AG09319 (cell line): ENCODE measurements around the gene RHBDD2.

Experiments
- DNase-seq: peaks from one replicate; pipeline ENCODE4 v3.0.0-alpha.2; 2010; ENCODE audit warnings: low read depth; ENCODE audit errors: extremely low read depth
- TF ChIP-seq, protein P1 (sequence below): IDR thresholded peaks from 2 replicates; pipeline ENCODE4 v1.5.1; 2011; ENCODE audit warnings: low read depth, mild to moderate bottlenecking, inconsistent platforms, low read length, moderate library complexity

Gene RHBDD2

DNA sequence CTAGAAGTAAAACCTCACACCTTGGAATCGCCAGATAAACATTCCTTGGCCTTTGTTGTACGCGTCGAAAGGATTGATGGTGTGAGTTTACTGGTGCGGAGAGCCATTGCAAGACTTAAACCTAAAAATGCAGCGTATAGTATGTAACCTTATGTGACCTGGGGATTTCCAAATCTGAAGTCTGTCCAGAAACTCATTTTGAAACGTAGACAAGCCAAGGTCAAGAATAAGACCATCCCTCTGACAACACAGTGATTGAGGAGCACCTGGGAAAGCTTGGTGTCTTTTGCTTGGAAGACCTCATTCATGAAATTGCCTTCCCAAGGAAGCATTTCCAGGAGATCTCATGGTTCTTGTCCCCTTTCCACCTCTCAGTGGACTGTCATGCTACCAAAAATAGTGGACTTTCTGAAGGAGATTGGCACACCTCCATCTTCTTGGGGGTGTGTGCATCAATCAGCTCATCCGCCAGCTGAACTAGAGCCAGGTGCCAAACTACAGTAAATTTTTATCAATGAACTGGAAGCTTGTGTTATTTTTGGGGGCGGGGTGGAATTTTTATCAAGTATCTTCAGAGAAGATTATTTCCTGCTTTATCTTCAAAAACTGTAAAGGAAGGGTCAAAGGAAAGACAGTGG, 44.3 kb downstream of the RHBDD2 start:
- no peak for DNase-seq
- TF ChIP-seq, protein P1, sequence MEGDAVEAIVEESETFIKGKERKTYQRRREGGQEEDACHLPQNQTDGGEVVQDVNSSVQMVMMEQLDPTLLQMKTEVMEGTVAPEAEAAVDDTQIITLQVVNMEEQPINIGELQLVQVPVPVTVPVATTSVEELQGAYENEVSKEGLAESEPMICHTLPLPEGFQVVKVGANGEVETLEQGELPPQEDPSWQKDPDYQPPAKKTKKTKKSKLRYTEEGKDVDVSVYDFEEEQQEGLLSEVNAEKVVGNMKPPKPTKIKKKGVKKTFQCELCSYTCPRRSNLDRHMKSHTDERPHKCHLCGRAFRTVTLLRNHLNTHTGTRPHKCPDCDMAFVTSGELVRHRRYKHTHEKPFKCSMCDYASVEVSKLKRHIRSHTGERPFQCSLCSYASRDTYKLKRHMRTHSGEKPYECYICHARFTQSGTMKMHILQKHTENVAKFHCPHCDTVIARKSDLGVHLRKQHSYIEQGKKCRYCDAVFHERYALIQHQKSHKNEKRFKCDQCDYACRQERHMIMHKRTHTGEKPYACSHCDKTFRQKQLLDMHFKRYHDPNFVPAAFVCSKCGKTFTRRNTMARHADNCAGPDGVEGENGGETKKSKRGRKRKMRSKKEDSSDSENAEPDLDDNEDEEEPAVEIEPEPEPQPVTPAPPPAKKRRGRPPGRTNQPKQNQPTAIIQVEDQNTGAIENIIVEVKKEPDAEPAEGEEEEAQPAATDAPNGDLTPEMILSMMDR = no peak

- TF ChIP-seq, protein P1 = no peak
- DNase-seq = no peak
Observed at GRCh38 chr7:75924256-75924655, 45.4 kb downstream of the RHBDD2 start.

DNA sequence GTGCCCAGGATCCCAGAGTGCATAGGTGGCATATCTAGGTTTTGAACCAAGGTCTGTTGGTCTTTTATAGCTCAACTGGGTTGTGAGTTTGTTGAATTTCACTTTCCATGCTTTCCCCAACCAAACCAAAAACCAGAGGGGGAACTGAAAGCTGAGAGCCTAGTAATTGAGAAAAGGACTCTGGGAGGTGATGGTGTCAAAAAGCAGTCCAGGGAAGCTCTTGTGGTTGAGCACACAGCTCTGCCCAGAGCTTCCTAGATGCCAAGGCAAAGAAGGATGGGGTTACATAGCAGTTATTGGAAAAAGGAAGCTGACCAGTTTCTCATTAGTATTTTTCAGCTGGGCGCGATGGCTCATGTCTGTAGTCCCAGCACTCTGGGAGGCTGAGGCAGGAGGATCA, 46.1 kb downstream of the RHBDD2 start:
- TF ChIP-seq, protein P1 = no peak
- DNase-seq = no peak

- no peak for DNase-seq
- TF ChIP-seq, protein P1 = no peak
Observed at GRCh38 chr7:75925717-75926435, 47.0 kb downstream of the RHBDD2 start.

DNA sequence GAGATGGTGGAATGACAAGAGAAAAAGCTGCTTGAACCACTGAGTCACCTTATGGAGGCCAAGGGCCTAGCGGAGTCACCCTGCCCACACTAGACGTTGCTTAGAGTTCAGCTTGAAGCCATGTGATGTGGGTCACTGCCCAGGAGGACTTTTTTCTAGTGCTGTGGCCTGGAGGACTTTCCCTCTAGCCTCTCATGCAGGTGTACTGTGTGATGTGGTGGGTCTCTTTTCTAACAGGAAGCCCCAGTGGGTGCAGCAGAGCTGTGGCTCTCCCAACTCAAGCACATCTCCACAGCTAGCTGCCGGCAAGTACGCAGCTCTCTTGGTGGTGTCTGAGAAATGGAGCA, 49.7 kb downstream of the RHBDD2 start:
- TF ChIP-seq, protein P1 = no peak
- DNase-seq = no peak

DNA sequence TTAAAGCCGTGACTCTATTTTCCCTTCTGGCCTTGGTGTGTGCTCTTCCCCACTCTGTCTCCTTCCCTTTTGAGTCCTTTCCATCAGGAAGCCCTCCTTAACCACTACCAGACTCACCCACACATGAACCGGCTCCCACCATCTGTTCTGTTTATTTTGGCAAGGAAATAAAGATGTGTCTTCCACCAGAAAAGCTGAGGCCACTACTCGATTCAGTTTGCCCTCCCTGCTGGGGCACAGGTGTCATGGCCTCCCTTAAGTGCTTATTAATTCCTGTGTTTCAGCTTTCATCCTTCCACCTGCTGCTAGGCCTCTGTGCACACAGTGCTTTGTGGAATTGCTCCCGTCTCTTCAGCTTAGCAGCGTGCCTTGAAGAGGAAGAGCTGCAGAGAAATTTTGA, 52.8 kb downstream of the RHBDD2 start:
- TF ChIP-seq, protein P1 = no peak
- DNase-seq = no peak

DNA sequence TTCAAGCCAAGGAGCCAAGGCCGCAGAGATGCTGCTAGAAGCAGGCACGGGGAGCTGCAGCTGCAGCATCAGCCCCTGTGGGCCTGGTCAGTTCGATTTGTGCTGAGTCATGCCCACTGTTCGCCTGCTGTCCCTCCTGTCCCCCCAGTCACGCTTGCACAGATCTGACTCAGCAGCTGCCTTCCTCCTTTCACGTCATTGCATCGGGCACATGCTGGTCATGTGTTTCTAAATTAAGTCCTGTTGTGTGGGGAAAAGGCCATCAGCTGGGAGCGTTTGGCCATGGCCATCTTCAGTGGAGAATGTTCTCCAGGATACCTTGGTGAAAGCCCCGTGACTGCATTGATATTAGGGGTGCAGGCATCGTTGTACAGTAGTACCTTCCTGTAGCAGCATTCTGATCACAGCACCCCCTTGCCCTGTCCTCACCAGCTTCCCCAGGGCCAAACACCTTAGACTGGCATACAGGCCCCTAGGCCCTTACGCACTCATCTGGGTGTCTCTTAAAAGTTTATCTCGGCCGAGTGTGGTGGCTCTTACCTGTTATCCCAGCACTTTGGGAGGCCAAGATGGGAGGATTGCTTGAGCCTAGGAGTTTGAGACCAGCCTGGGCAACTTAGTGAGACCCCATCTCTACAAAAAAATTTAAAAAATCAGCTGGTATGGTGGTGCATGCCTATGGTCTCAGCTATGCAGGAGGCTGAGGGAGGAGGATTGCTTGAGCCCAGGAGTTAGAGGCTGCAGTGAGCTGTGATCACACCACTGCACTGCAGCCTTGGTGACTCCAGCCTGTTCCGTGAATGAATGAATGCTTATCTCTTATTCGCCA, 59.3 kb downstream of the RHBDD2 start:
- TF ChIP-seq, protein P1 = no peak
- peak; percentile 95 for DNase-seq
